GM12891 (cell line): ENCODE data around the gene KLF16.
"Not testable (repeated sequence)": the region's sequence is repeated elsewhere in the genome, so short reads cannot be mapped to it uniquely, and the experiment has no call there.

Source experiments
- DNase-seq: peaks from one replicate; pipeline ENCODE4 v3.0.0; 2011; ENCODE audit warnings: low spot score; ENCODE audit not compliant: insufficient read length
- FAIRE-seq: peaks from 2 replicates; lab custom pipeline; 2011; peaks lifted over from hg19 to GRCh38; lab: Jason Lieb, UNC
- PAX5 ChIP-seq: IDR thresholded peaks from 2 replicates; pipeline ENCODE4 v1.6.1; 2011; ENCODE audit warnings: low read length, moderate library complexity, mild to moderate bottlenecking; ENCODE audit not compliant: insufficient read depth, severe bottlenecking
- POLR2A ChIP-seq: IDR thresholded peaks from 2 replicates; pipeline ENCODE4 v1.6.1; 2011; ENCODE audit warnings: low read depth, low read length, control low read depth
- POLR2AphosphoS5 ChIP-seq: IDR thresholded peaks from 2 replicates; pipeline ENCODE4 v1.6.1; 2011; ENCODE audit warnings: low read depth, low read length, control low read depth
- POU2F2 ChIP-seq: IDR thresholded peaks from 2 replicates; pipeline ENCODE4 v1.6.1; 2011; ENCODE audit warnings: low read depth, mild to moderate bottlenecking, control low read depth, low read length, moderate library complexity
- SPI1 ChIP-seq: IDR thresholded peaks from 2 replicates; pipeline ENCODE4 v1.6.1; 2011; ENCODE audit warnings: low read depth, low read length, control low read depth
- TAF1 ChIP-seq: IDR thresholded peaks from 2 replicates; pipeline ENCODE4 v1.6.1; 2011; ENCODE audit warnings: low read depth, low read length, control low read depth

The KLF16 gene

GRCh38 chr19:1885398-1886119, 22.2 kb upstream of the KLF16 start, which contains the start of gene ABHD17A:
ABHD17A (minus strand) TSS chr19:1885496; CDS start chr19:1881566, 3,930 bp downstream.
- TF ChIP-seq PAX5 (peak; percentile 6), SPI1 (peak; percentile 5; the same call in 1 of the 2 replicates)
- FAIRE-seq = peak; percentile 99
- DNase-seq = peak; percentile 96

- no peak for FAIRE-seq
Measured at GRCh38 chr19:1884719-1885334, 21.4 kb upstream of the KLF16 start.

GRCh38 chr19:1884291-1884718, 20.9 kb upstream of the KLF16 start:
- FAIRE-seq (peak; percentile 78), DNase-seq (no peak)
- TF ChIP-seq POU2F2 (no peak), PAX5 (no peak), POLR2A (no peak), TAF1 (no peak), POLR2AphosphoS5 (no peak), SPI1 (no peak)

More at GRCh38 chr19:1884719-1885334, 21.4 kb upstream of the KLF16 start:
- TF ChIP-seq POLR2AphosphoS5 (no peak), TAF1 (no peak), POU2F2 (no peak), PAX5 (no peak), SPI1 (no peak), POLR2A (no peak)
- DNase-seq = no peak

GRCh38 chr19:1883784-1884183, 20.4 kb upstream of the KLF16 start:
- TF ChIP-seq POU2F2 (0 out of 2 replicates have a peak, but pooled peaks have one; percentile 11), POLR2AphosphoS5 (no peak)
- FAIRE-seq (peak; percentile 31), DNase-seq (no peak)

- DNase-seq (no peak), FAIRE-seq (peak; percentile 5)
- TF ChIP-seq POLR2A (no peak), POU2F2 (no peak), PAX5 (no peak), POLR2AphosphoS5 (no peak), SPI1 (no peak), TAF1 (no peak)
Measured at GRCh38 chr19:1882786-1883692, 19.7 kb upstream of the KLF16 start.

- DNase-seq = no peak
- FAIRE-seq = peak; percentile 72
- TF ChIP-seq SPI1 = no peak
- no peak for TF ChIP-seq TAF1
- TF ChIP-seq POU2F2 = no peak
- TF ChIP-seq POLR2AphosphoS5 = no peak
- no peak for TF ChIP-seq POLR2A
- no peak for TF ChIP-seq PAX5
Measured at GRCh38 chr19:1882089-1882785, 18.9 kb upstream of the KLF16 start.

- FAIRE-seq, DNase-seq: not testable (repeated sequence)
Measured at GRCh38 chr19:1881393-1882088, 18.2 kb upstream of the KLF16 start.

- DNase-seq (no peak), FAIRE-seq (no peak)
- TF ChIP-seq SPI1 (no peak), PAX5 (no peak), POLR2A (no peak), POU2F2 (no peak), TAF1 (no peak), POLR2AphosphoS5 (no peak)
Measured at GRCh38 chr19:1880611-1881392, 17.4 kb upstream of the KLF16 start.

- not testable (repeated sequence) for FAIRE-seq, DNase-seq
Measured at GRCh38 chr19:1879982-1880381, 16.6 kb upstream of the KLF16 start.

- FAIRE-seq, DNase-seq: not testable (repeated sequence)
Measured at GRCh38 chr19:1878583-1878982, 15.2 kb upstream of the KLF16 start.

GRCh38 chr19:1877280-1877660, 13.9 kb upstream of the KLF16 start:
- DNase-seq, FAIRE-seq: not testable (repeated sequence)

- DNase-seq, FAIRE-seq: not testable (repeated sequence)
Measured at GRCh38 chr19:1876496-1877279, 13.3 kb upstream of the KLF16 start.
